ENCODE data around the gene TMEM87A.
"Not testable (repeated sequence)": the region's sequence is repeated elsewhere in the genome, so short reads cannot be mapped to it uniquely, and the experiment has no call there.

Gene TMEM87A

DNA sequence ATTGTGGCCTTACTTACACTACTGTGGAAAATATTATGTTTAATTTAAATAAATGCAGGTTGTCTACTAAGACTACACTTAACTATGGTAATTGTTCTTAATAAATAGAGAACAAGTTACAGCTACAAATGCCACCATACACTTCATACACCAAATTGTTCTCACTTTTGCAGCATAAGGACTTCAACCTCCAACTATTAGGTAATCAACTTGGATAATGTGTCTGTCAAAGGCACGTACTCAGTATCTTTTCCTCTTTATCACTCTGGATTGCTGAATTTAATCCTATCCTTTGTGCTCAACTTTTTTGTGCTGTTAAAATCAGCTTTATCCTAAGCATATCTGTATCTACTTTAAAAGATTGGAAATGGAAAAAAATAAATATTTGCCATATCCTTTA, 41.6 kb upstream of the TMEM87A start:
- H3K79me2 ChIP-seq (ENCODE audit: control insufficient read depth, insufficient read depth, low read length, poor library complexity), result no peaks in the 10 kb centered on the region
- no peaks in the 10 kb centered on the region for H3K79me1 ChIP-seq (ENCODE audit: low read length)
- WGBS (ENCODE audit: extremely low coverage, insufficient coverage, insufficient read length), result no CpG with 5 or more reads among the region's 1 CpG
- DNase-seq, result no peak
- no peaks in the 10 kb centered on the region for H3K36me3 ChIP-seq (ENCODE audit: control insufficient read depth in 1 of 2, insufficient read depth in 2 of 2, low read length in 2 of 2)
- H3K23ac ChIP-seq (ENCODE audit: low read length), result no peak overlapping the region
- H3K9ac ChIP-seq (ENCODE audit: low read length), result no peak overlapping the region
- no peak overlapping the region for H2BK120ac ChIP-seq (ENCODE audit: insufficient read depth, low read length, poor library complexity)
- H3K4ac ChIP-seq (ENCODE audit: low read depth, low read length), result no peak overlapping the region
- no peak overlapping the region for H2AFZ ChIP-seq (ENCODE audit: insufficient read depth, low read length, poor library complexity)
- H3K27ac ChIP-seq (ENCODE audit: low read depth, low read length), result no peak overlapping the region
- no peak overlapping the region for H4K91ac ChIP-seq (ENCODE audit: low read depth, low read length)
- H3K4me2 ChIP-seq (ENCODE audit: low read length), result no peak overlapping the region
- no peak overlapping the region for H2BK5ac ChIP-seq (ENCODE audit: low read depth, low read length, poor library complexity)
- H4K12ac ChIP-seq (ENCODE audit: low read depth, low read length), result no peak overlapping the region
- H3K4me1 ChIP-seq (ENCODE audit: control insufficient read depth in 1 of 2, insufficient read depth in 2 of 2, low read length in 2 of 2), result no peaks in the 10 kb centered on the region
- H3K9me3 ChIP-seq (ENCODE audit: insufficient read depth, low read depth, low read length), result no peaks in the 10 kb centered on the region
- H3K18ac ChIP-seq (ENCODE audit: low read length), result no peak overlapping the region
- H3K4me3 ChIP-seq (ENCODE audit: low read depth, low read length), result no peak overlapping the region
- no peak overlapping the region for H4K8ac ChIP-seq (ENCODE audit: low read depth, low read length)
- no peak overlapping the region for H3K14ac ChIP-seq (ENCODE audit: low read length)
- no peaks in the 10 kb centered on the region for H3K27me3 ChIP-seq (ENCODE audit: insufficient read depth, low read length)
- no peak overlapping the region for H2AK5ac ChIP-seq (ENCODE audit: low read length)
- H2BK12ac ChIP-seq (ENCODE audit: low read length), result no peak overlapping the region

DNA sequence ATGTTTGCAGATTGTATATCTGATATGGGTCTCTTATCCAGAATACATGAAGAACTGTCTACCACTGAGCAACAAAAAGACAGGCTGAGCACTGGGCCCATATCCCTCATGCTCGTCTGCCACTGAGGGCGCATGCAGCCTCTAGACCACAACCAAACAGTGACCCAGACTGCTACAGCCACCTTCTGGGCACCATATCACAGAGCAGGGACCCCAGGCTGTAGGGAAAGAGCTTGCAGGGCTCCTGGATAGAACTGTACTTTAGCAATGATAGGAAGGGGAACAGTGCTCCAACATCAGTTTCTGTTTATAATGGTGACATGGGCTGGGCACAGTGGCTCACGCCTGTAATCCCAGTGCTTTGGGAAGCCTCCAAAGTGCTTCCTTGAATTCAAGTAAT, 40.2 kb upstream of the TMEM87A start:
- Histone ChIP-seq H3K79me2 (ENCODE audit: control insufficient read depth, insufficient read depth, low read length, poor library complexity) (no peaks in the 10 kb centered on the region), H2AK5ac (ENCODE audit: low read length) (no peak overlapping the region), H2BK120ac (ENCODE audit: insufficient read depth, low read length, poor library complexity) (no peak overlapping the region), H4K91ac (ENCODE audit: low read depth, low read length) (no peak overlapping the region), H2BK5ac (ENCODE audit: low read depth, low read length, poor library complexity) (no peak overlapping the region), H3K27ac (ENCODE audit: low read depth, low read length) (no peak overlapping the region), H3K4me2 (ENCODE audit: low read length) (no peak overlapping the region), H3K9ac (ENCODE audit: low read length) (no peak overlapping the region), H3K27me3 (ENCODE audit: insufficient read depth, low read length) (no peaks in the 10 kb centered on the region), H4K12ac (ENCODE audit: low read depth, low read length) (no peak overlapping the region), H3K9me3 (ENCODE audit: insufficient read depth, low read depth, low read length) (no peaks in the 10 kb centered on the region), H3K36me3 (ENCODE audit: control insufficient read depth in 1 of 2, insufficient read depth in 2 of 2, low read length in 2 of 2) (no peaks in the 10 kb centered on the region), H2AFZ (ENCODE audit: insufficient read depth, low read length, poor library complexity) (no peak overlapping the region), H3K79me1 (ENCODE audit: low read length) (no peaks in the 10 kb centered on the region), H3K14ac (ENCODE audit: low read length) (no peak overlapping the region), H3K4me1 (ENCODE audit: control insufficient read depth in 1 of 2, insufficient read depth in 2 of 2, low read length in 2 of 2) (no peaks in the 10 kb centered on the region), H3K23ac (ENCODE audit: low read length) (no peak overlapping the region), H4K8ac (ENCODE audit: low read depth, low read length) (no peak overlapping the region), H2BK12ac (ENCODE audit: low read length) (no peak overlapping the region), H3K4me3 (ENCODE audit: low read depth, low read length) (no peak overlapping the region), H3K4ac (ENCODE audit: low read depth, low read length) (no peak overlapping the region), H3K18ac (ENCODE audit: low read length) (no peak overlapping the region)
- no peak for DNase-seq
- WGBS (ENCODE audit: extremely low coverage, insufficient coverage, insufficient read length), result no CpG with 5 or more reads among the region's 3 CpGs

DNA sequence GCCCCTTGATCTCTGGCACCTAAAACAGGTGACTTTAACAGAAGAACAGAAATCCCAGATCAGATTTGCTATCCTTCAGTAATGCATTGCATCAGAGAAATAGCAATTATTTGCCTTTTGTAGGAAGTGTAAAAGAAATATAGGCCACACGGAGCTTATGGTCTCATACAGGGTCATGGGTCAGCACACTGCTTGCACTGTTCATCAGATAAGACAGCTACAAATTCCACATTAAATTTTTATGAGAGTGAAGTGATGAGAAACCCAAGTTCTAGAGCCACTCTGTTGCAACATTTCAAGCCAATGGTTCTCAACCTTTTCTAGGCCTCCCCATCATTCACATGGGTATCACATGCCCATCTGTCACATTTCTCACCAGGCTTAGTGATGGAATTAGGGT, 33.4 kb upstream of the TMEM87A start:
- Histone ChIP-seq H3K36me3 (ENCODE audit: control insufficient read depth in 1 of 2, insufficient read depth in 2 of 2, low read length in 2 of 2) (no peaks in the 10 kb centered on the region), H3K18ac (ENCODE audit: low read length) (no peak overlapping the region), H3K9ac (ENCODE audit: low read length) (no peak overlapping the region), H2AFZ (ENCODE audit: insufficient read depth, low read length, poor library complexity) (no peak overlapping the region), H3K27ac (ENCODE audit: low read depth, low read length) (no peak overlapping the region), H2BK12ac (ENCODE audit: low read length) (no peak overlapping the region), H4K91ac (ENCODE audit: low read depth, low read length) (no peak overlapping the region), H4K12ac (ENCODE audit: low read depth, low read length) (no peak overlapping the region), H3K79me1 (ENCODE audit: low read length) (no peaks in the 10 kb centered on the region), H3K4me2 (ENCODE audit: low read length) (no peak overlapping the region), H3K4me1 (ENCODE audit: control insufficient read depth in 1 of 2, insufficient read depth in 2 of 2, low read length in 2 of 2) (no peaks in the 10 kb centered on the region), H3K14ac (ENCODE audit: low read length) (no peak overlapping the region), H3K9me3 (ENCODE audit: insufficient read depth, low read depth, low read length) (no peaks in the 10 kb centered on the region), H4K8ac (ENCODE audit: low read depth, low read length) (no peak overlapping the region), H3K79me2 (ENCODE audit: control insufficient read depth, insufficient read depth, low read length, poor library complexity) (no peaks in the 10 kb centered on the region), H3K23ac (ENCODE audit: low read length) (no peak overlapping the region), H2AK5ac (ENCODE audit: low read length) (no peak overlapping the region), H2BK120ac (ENCODE audit: insufficient read depth, low read length, poor library complexity) (no peak overlapping the region), H2BK5ac (ENCODE audit: low read depth, low read length, poor library complexity) (no peak overlapping the region), H3K4ac (ENCODE audit: low read depth, low read length) (no peak overlapping the region), H3K27me3 (ENCODE audit: insufficient read depth, low read length) (no peaks in the 10 kb centered on the region), H3K4me3 (ENCODE audit: low read depth, low read length) (no peak overlapping the region)
- no peak for DNase-seq
- WGBS (ENCODE audit: extremely low coverage, insufficient coverage, insufficient read length), result no CpG with 5 or more reads among the region's 1 CpG

DNA sequence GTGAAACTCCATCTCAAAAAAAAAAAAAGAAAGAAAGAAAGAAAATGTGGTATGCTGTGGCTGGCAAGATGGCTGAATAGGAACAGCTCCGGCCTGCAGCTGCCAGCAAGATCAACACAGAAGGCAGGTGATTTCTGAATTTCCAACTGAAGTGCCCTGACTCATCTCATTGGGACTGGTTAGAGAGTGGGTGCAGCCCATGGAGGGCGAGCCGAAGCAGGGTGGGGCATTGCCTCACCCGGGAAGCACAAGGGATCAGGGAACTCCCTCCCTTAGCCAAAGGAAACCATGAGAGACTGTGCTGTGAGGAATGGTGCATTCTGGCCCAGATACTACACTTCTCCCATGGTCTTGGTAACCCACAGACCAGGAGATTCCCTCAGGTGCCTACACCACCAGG, 27.8 kb upstream of the TMEM87A start:
- not testable (repeated sequence) for H4K12ac ChIP-seq (ENCODE audit: low read depth, low read length); H3K23ac ChIP-seq (ENCODE audit: low read length); H2BK5ac ChIP-seq (ENCODE audit: low read depth, low read length, poor library complexity); H2BK12ac ChIP-seq (ENCODE audit: low read length); H3K36me3 ChIP-seq (ENCODE audit: control insufficient read depth in 1 of 2, insufficient read depth in 2 of 2, low read length in 2 of 2); H4K91ac ChIP-seq (ENCODE audit: low read depth, low read length); H3K9ac ChIP-seq (ENCODE audit: low read length); H3K79me2 ChIP-seq (ENCODE audit: control insufficient read depth, insufficient read depth, low read length, poor library complexity); H3K4me1 ChIP-seq (ENCODE audit: control insufficient read depth in 1 of 2, insufficient read depth in 2 of 2, low read length in 2 of 2); H4K8ac ChIP-seq (ENCODE audit: low read depth, low read length); H3K18ac ChIP-seq (ENCODE audit: low read length); H3K14ac ChIP-seq (ENCODE audit: low read length); H2BK120ac ChIP-seq (ENCODE audit: insufficient read depth, low read length, poor library complexity); H3K4me3 ChIP-seq (ENCODE audit: low read depth, low read length); H2AFZ ChIP-seq (ENCODE audit: insufficient read depth, low read length, poor library complexity); H3K27ac ChIP-seq (ENCODE audit: low read depth, low read length); DNase-seq; H2AK5ac ChIP-seq (ENCODE audit: low read length); H3K4me2 ChIP-seq (ENCODE audit: low read length); H3K9me3 ChIP-seq (ENCODE audit: insufficient read depth, low read depth, low read length); H3K4ac ChIP-seq (ENCODE audit: low read depth, low read length); H3K79me1 ChIP-seq (ENCODE audit: low read length); H3K27me3 ChIP-seq (ENCODE audit: insufficient read depth, low read length)
- WGBS (ENCODE audit: extremely low coverage, insufficient coverage, insufficient read length), result no CpG with 5 or more reads among the region's 4 CpGs

Data from trophoblast cell (in vitro differentiated cells and primary cell).